B cell (primary cell): ENCODE data around the gene KCNC3. TPM values are rescaled to one million over a fixed set of nuclear protein-coding genes. Genes with fewer than 3 reads are reported as not detected.

ENCODE experiments used
- ATAC-seq: fragments of 200-7000 bp; cut with Tn5 transposase; one replicate; pipeline ENCODE4 v1.10.0; 2021; ENCODE audit warnings: low read depth, mild to moderate bottlenecking, moderate number of reproducible peaks, moderate library complexity
- CTCF ChIA-PET: fragments of 350-600 bp; sonication (Branson Sonifier 250); formaldehyde crosslinking; loops from one replicate; lab custom pipeline; 2021; ENCODE audit warnings: antibody characterized with exemption, inconsistent platforms; lab: Charles Lee
- POLR2A ChIA-PET: fragments of 350-600 bp; sonication (Branson Sonifier 250); formaldehyde crosslinking; loops from one replicate; lab custom pipeline; 2021; ENCODE audit warnings: antibody characterized with exemption; lab: Charles Lee
- DNase-seq: peaks from one replicate; pipeline ENCODE4 v3.0.0; 2013
- H2AFZ ChIP-seq: 2 replicates; pipeline ENCODE4 v1.6.1; 2012; ENCODE audit warnings: mild to moderate bottlenecking, low read depth, low read length; ENCODE audit not compliant: insufficient read depth, poor library complexity, severe bottlenecking
- H3K27ac ChIP-seq, 2 donors: 1 replicate in 1 of 2; 2 replicates in 1 of 2; pipeline ENCODE4 v1.5.1; 2012 to 2013; ENCODE audit warnings: low read length in 2 of 2, mild to moderate bottlenecking in 2 of 2, moderate library complexity in 1 of 2
- H3K27me3 ChIP-seq, 4 experiments: fragments of 200-600 bp in 1 of 4; sonication (generic) in 1 of 4; replicated peaks in 1 of 4; 1 replicate in 2 of 4; 2 replicates in 2 of 4; pipeline versions ENCODE4 v1.6.1 to v1.7.0; 2013 to 2016; ENCODE audit warnings: low read length in 3 of 4, mild to moderate bottlenecking in 2 of 4, mixed read lengths in 1 of 4, moderate library complexity in 1 of 4; ENCODE audit not compliant: insufficient read depth in 4 of 4, control insufficient read depth in 3 of 4; ENCODE audit errors: control extremely low read depth in 1 of 4
- H3K36me3 ChIP-seq, 2 experiments: replicated peaks in 1 of 2; 1 replicate in 1 of 2; 2 replicates in 1 of 2; pipeline versions ENCODE4 v1.6.1 to v1.7.1; 2013; ENCODE audit warnings: low read length in 1 of 2; ENCODE audit not compliant: insufficient read depth in 2 of 2, control insufficient read depth in 1 of 2; ENCODE audit errors: control extremely low read depth in 1 of 2, extremely low read depth in 1 of 2
- H3K4me1 ChIP-seq, 2 donors: fragments of 200-600 bp in 1 of 2; sonication (generic) in 1 of 2; 1 replicate in 1 of 2; 2 replicates in 1 of 2; pipeline versions ENCODE4 v1.5.1 to v1.6.1; 2013 to 2017; ENCODE audit warnings: low read length in 2 of 2; ENCODE audit not compliant: control insufficient read depth in 2 of 2, insufficient read depth in 2 of 2
- H3K4me2 ChIP-seq: replicated peaks from 2 replicates; pipeline ENCODE3; 2012; ENCODE audit warnings: mild to moderate bottlenecking, low read depth, low read length; ENCODE audit not compliant: poor library complexity, severe bottlenecking
- H3K4me3 ChIP-seq, 5 experiments: fragments of 200-600 bp in 1 of 5; sonication (generic) in 1 of 5; 1 replicate in 3 of 5; 2 replicates in 2 of 5; pipeline versions ENCODE4 v1.5.1 to v1.7.0; 2011 to 2016; ENCODE audit warnings: low read length in 4 of 5, mild to moderate bottlenecking in 4 of 5, low read depth in 2 of 5, control low read depth in 1 of 5, moderate library complexity in 1 of 5; ENCODE audit not compliant: insufficient read depth in 1 of 5; ENCODE audit errors: control extremely low read depth in 1 of 5, extremely low read depth in 1 of 5
- H3K79me2 ChIP-seq: fragments of 200-600 bp; sonication (generic); one replicate; pipeline ENCODE4 v1.6.0; 2016; ENCODE audit warnings: low read length; ENCODE audit not compliant: control insufficient read depth, insufficient read depth
- H3K9ac ChIP-seq: fragments of 200-600 bp; sonication (generic); 2 replicates; pipeline ENCODE4 v1.6.1; 2017; ENCODE audit warnings: mild to moderate bottlenecking, low read length, moderate library complexity
- H3K9me3 ChIP-seq, 3 donors: one replicate each; pipeline versions ENCODE4 v1.6.1 to v1.7.1; 2013; ENCODE audit warnings: low read length in 2 of 3; ENCODE audit not compliant: control insufficient read depth in 2 of 3, insufficient read depth in 1 of 3; ENCODE audit errors: control extremely low read depth in 1 of 3
- H4K20me1 ChIP-seq: 2 replicates; pipeline ENCODE4 v1.6.0; 2012; ENCODE audit warnings: mild to moderate bottlenecking, low read length; ENCODE audit not compliant: insufficient read depth, control insufficient read depth, poor library complexity, severe bottlenecking
- H3K27ac Mint-ChIP-seq: one replicate; pipeline ENCODE4 v1.8.0; 2021; ENCODE audit warnings: mixed read lengths
- H3K27me3 Mint-ChIP-seq: one replicate; pipeline ENCODE4 v1.8.0; 2021; ENCODE audit warnings: mixed read lengths
- H3K4me1 Mint-ChIP-seq: one replicate; pipeline ENCODE4 v1.8.0; 2021; ENCODE audit warnings: mixed read lengths
- H3K4me3 Mint-ChIP-seq: one replicate; pipeline ENCODE4 v1.8.0; 2021; ENCODE audit warnings: mixed read lengths
- H3K9me3 Mint-ChIP-seq: one replicate; pipeline ENCODE4 v1.8.0; 2022; ENCODE audit warnings: mixed read lengths; ENCODE audit not compliant: insufficient read depth
- EZH2 ChIP-seq: IDR thresholded peaks from 2 replicates; pipeline ENCODE4 v1.6.1; 2012; ENCODE audit warnings: borderline replicate concordance, low read depth, mild to moderate bottlenecking, moderate library complexity, low read length; ENCODE audit not compliant: insufficient read depth, poor library complexity, severe bottlenecking
- WGBS: methylation state at CpG from one replicate; pipeline ENCODE4 v1.1.5; 2013; ENCODE audit warnings: missing lambda C conversion rate; ENCODE audit not compliant: insufficient coverage; 5-methylcytosine and 5-hydroxymethylcytosine counted together
- intact Hi-C: fragments of 100-400 bp; cut with micrococcal nuclease; formaldehyde crosslinking; loops from one replicate; pipeline ENCODE4 v1.10.0; 2022
- polyA plus RNA-seq: library from polyadenylated mRNA; depleted of rRNA; stranded (reverse); fragments of >200 nt; gene quantifications from 2 replicates; pipeline ENCODE4 v1.2.3, GENCODE V29; 2012
- total RNA-seq, 2 donors: library from RNA; stranded (reverse); fragments of 120-200 nt in 1 of 2; gene quantifications; 1 replicate in 1 of 2; 2 replicates in 1 of 2; pipeline versions ENCODE4 v1.2.3 to v1.2.4, GENCODE V29; 2013 to 2022
- TF ChIP-seq, protein P1 (sequence below): fragments of 200-600 bp; IDR thresholded peaks from one replicate; pipeline ENCODE4 v1.8.0; 2022; ENCODE audit warnings: antibody characterized with exemption, mild to moderate bottlenecking

Gene KCNC3
- total and polyA plus RNA-seq, 2 donors (not counting 1 experiment from before 2014, with no cell fraction given) = 12.3 to 23.0 TPM

DNA sequence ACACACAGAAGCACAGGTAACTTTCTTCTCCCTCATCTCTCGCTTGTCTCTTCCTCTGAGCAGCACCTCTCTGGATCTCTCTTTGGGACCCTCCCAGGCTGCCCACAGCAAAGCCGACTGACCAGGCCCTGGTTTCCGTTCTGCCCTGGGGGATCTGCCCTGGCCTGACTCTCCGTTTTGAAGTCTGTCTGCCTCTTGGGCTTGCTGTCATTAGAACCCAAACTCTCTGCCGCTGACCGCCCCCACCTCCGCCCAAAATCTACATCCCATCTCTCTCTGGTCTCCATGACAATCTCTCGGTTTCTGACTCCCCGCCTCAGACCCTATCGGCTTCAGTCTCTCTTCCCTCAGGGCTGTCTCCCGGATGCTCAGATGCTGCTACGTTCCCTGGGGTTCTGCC lies 6.9 kb downstream of the KCNC3 start:
- DNase-seq (no peak), ATAC-seq (no peak)
- H3K4me2 ChIP-seq = no peak overlapping the region
- TF ChIP-seq, protein P1, sequence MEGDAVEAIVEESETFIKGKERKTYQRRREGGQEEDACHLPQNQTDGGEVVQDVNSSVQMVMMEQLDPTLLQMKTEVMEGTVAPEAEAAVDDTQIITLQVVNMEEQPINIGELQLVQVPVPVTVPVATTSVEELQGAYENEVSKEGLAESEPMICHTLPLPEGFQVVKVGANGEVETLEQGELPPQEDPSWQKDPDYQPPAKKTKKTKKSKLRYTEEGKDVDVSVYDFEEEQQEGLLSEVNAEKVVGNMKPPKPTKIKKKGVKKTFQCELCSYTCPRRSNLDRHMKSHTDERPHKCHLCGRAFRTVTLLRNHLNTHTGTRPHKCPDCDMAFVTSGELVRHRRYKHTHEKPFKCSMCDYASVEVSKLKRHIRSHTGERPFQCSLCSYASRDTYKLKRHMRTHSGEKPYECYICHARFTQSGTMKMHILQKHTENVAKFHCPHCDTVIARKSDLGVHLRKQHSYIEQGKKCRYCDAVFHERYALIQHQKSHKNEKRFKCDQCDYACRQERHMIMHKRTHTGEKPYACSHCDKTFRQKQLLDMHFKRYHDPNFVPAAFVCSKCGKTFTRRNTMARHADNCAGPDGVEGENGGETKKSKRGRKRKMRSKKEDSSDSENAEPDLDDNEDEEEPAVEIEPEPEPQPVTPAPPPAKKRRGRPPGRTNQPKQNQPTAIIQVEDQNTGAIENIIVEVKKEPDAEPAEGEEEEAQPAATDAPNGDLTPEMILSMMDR = no peak
- TF ChIP-seq EZH2 = no peak
- no peak overlapping the region for H3K9ac ChIP-seq
- no peak overlapping the region for H3K27ac ChIP-seq
- peaks cover 0 to 3% of the 10 kb centered on the region in 2 experiments for H3K36me3 ChIP-seq
- 91% methylated on average over 12 of the region's 12 CpGs for WGBS
- no peaks in the 10 kb centered on the region for H3K9me3 Mint-ChIP-seq
- peaks cover 23% of the 10 kb centered on the region for H3K4me1 Mint-ChIP-seq
- H3K4me1 ChIP-seq = peaks cover 17 to 20% of the 10 kb centered on the region in 2 donors
- H3K27me3 ChIP-seq = peaks cover 0 to 4% (median 0%) of the 10 kb centered on the region in 4 experiments
- H3K4me3 ChIP-seq = no peak overlapping the region
- H3K27ac Mint-ChIP-seq = no peak overlapping the region
- H3K4me3 Mint-ChIP-seq = no peak overlapping the region
- intact Hi-C loops = no loop called here
- no peak overlapping the region for H2AFZ ChIP-seq
- peaks cover 11% of the 10 kb centered on the region for H3K79me2 ChIP-seq
- H4K20me1 ChIP-seq = peaks cover 33% of the 10 kb centered on the region
- POLR2A ChIA-PET = no interaction called here
- H3K27me3 Mint-ChIP-seq = peaks cover 7% of the 10 kb centered on the region
- CTCF ChIA-PET = no interaction called here
- peaks cover 0 to 19% (median 0%) of the 10 kb centered on the region in 3 donors for H3K9me3 ChIP-seq

GRCh38 chr19:50321831-50322230 lies 7.3 kb downstream of the KCNC3 start:
- no peak overlapping the region for H3K9ac ChIP-seq
- peaks cover 29% of the 10 kb centered on the region for H4K20me1 ChIP-seq
- peaks cover 7% of the 10 kb centered on the region for H3K79me2 ChIP-seq
- H3K27me3 Mint-ChIP-seq = peaks cover 3% of the 10 kb centered on the region
- peaks cover 19% of the 10 kb centered on the region for H3K4me1 Mint-ChIP-seq
- no peak overlapping the region for H2AFZ ChIP-seq
- WGBS = 78% methylated on average over 3 of the region's 4 CpGs
- no peak for DNase-seq
- TF ChIP-seq EZH2 = no peak
- TF ChIP-seq, protein P1 = no peak
- H3K27me3 ChIP-seq = peaks cover 0 to 2% (median 0%) of the 10 kb centered on the region in 4 experiments
- ChIA-PET POLR2A (interaction anchor here (0.6 to 0.7 kb wide), 2 partner anchors 41 kb away, joined by 5 to 11 read pairs; no protein-coding TSS in a partner anchor), CTCF (no interaction called here)
- intact Hi-C loops = no loop called here
- no peak overlapping the region for H3K27ac ChIP-seq
- no peak for ATAC-seq
- peaks cover 0 to 19% (median 0%) of the 10 kb centered on the region in 3 donors for H3K9me3 ChIP-seq
- H3K9me3 Mint-ChIP-seq = no peaks in the 10 kb centered on the region
- no peak overlapping the region for H3K4me3 Mint-ChIP-seq
- H3K4me2 ChIP-seq = no peak overlapping the region
- H3K4me3 ChIP-seq = no peak overlapping the region
- H3K36me3 ChIP-seq = peaks cover 0 to 3% of the 10 kb centered on the region in 2 experiments
- H3K27ac Mint-ChIP-seq = no peak overlapping the region
- peaks cover 12 to 16% of the 10 kb centered on the region in 2 donors for H3K4me1 ChIP-seq
